Stomach (tissue), 4 donors: ENCODE results near the gene NR2F2.

Experiments used
- EP300 ChIP-seq: sonication (generic); formaldehyde crosslinking; IDR thresholded peaks from one replicate; pipeline ENCODE4 v1.6.1; 2017; ENCODE audit warnings: antibody characterized with exemption
- TF ChIP-seq, protein P1 (sequence below), 7 experiments: fragments of 450-650 bp in 4 of 7; fragments of 200-600 bp in 3 of 7; sonication (generic) in 3 of 7; IDR thresholded peaks; one replicate each; pipeline ENCODE4 v1.5.1; 2016 to 2019; ENCODE audit warnings: antibody characterized with exemption in 7 of 7, control low read depth in 2 of 7, mild to moderate bottlenecking in 1 of 7

DNA sequence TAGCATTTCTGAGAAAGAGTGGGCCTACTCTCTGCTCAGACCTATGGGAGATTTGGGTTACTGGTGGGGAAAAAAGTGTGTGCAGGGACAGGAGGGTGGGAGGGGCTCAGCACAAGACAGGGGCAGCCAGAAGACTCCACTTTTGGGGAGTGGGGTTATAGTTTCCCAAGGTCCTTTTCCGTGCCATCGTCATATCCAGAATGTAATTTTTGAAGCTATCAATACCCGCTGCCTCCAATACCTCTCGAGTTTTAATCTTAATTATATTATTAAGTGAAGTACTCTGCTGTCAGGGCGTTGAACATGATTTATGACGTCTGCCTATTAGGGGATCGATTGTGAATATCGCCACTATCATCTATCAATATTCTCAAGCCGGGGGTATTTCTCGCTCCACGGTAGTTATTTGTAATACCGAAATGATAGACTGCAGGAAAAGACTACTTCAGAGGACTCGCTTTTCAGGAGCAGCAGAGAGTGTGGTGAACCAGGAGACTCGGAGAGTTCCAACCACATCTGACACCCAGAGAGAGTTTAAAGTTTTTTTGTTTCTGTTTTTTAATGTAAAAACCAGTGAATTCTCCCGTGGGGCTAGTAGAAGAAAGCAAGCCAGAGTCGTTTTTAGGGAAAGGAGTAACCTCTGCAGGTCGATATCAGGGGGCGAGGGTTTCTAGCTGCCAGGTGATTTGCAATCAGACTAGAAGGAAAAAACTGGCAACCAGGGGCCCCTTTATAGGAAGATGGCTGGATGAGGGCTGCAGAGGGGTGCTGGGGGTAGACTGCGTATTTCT is 20.6 kb downstream of the NR2F2 start:
- TF ChIP-seq, protein P1, sequence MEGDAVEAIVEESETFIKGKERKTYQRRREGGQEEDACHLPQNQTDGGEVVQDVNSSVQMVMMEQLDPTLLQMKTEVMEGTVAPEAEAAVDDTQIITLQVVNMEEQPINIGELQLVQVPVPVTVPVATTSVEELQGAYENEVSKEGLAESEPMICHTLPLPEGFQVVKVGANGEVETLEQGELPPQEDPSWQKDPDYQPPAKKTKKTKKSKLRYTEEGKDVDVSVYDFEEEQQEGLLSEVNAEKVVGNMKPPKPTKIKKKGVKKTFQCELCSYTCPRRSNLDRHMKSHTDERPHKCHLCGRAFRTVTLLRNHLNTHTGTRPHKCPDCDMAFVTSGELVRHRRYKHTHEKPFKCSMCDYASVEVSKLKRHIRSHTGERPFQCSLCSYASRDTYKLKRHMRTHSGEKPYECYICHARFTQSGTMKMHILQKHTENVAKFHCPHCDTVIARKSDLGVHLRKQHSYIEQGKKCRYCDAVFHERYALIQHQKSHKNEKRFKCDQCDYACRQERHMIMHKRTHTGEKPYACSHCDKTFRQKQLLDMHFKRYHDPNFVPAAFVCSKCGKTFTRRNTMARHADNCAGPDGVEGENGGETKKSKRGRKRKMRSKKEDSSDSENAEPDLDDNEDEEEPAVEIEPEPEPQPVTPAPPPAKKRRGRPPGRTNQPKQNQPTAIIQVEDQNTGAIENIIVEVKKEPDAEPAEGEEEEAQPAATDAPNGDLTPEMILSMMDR (IDR thresholded peaks at IDR 0.05): no peak
- TF ChIP-seq EP300: no peak
